Measurements from ENCODE around the gene MAP7D1. TPM values are rescaled to one million over a fixed set of nuclear protein-coding genes. Genes with fewer than 3 reads are reported as not detected.
"Not testable (repeated sequence)": the region's sequence is repeated elsewhere in the genome, so short reads cannot be mapped to it uniquely, and the experiment has no call there.

The MAP7D1 gene
- total RNA-seq, 6 experiments from 2014 or later, result 202 to 234 (median 210) TPM

DNA sequence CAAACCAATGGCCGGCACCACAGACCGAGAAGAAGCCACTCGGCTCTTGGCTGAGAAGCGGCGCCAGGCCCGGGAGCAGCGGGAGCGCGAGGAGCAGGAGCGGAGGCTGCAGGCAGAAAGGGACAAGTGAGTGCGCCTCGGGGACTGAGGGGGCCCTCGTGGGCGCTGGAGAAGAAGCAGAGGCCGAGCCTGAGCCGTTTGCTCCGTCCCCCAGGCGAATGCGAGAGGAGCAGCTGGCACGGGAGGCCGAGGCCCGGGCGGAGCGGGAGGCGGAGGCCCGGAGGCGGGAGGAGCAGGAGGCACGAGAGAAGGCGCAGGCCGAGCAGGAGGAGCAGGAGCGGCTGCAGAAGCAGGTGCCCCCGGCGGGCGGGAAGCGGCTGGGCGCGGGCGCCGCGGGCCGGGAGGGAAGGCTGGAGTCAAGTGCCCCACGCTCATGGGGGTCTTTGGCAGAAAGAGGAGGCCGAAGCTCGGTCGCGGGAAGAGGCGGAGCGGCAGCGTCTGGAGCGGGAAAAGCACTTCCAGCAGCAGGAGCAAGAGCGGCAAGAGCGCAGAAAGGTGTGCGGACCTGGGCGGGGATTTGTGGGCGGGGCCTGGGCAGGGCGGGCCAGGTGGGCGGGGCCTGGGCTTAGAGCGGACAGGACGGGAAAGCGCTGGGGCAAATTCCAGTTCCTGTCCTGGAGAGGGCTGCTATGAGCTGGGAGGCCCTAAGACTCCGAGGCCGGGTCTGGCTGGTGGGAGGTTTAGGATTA is 22.7 kb downstream of the MAP7D1 start:
- Mint-ChIP-seq H3K36me3 (ENCODE audit: low read depth) (peaks cover 19% of the 10 kb centered on the region), H3K27me3 (ENCODE audit: insufficient read depth) (peaks cover 6% of the 10 kb centered on the region), H3K4me3 (no peak overlapping the region), H3K4me1 (ENCODE audit: low read depth) (peaks cover 8% of the 10 kb centered on the region), H3K27ac (no peak overlapping the region), H3K9me3 (no peaks in the 10 kb centered on the region)
- no peak for DNase-seq
- TF ChIP-seq, protein P1, sequence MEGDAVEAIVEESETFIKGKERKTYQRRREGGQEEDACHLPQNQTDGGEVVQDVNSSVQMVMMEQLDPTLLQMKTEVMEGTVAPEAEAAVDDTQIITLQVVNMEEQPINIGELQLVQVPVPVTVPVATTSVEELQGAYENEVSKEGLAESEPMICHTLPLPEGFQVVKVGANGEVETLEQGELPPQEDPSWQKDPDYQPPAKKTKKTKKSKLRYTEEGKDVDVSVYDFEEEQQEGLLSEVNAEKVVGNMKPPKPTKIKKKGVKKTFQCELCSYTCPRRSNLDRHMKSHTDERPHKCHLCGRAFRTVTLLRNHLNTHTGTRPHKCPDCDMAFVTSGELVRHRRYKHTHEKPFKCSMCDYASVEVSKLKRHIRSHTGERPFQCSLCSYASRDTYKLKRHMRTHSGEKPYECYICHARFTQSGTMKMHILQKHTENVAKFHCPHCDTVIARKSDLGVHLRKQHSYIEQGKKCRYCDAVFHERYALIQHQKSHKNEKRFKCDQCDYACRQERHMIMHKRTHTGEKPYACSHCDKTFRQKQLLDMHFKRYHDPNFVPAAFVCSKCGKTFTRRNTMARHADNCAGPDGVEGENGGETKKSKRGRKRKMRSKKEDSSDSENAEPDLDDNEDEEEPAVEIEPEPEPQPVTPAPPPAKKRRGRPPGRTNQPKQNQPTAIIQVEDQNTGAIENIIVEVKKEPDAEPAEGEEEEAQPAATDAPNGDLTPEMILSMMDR (IDR thresholded peaks at IDR 0.05), result no peak

DNA sequence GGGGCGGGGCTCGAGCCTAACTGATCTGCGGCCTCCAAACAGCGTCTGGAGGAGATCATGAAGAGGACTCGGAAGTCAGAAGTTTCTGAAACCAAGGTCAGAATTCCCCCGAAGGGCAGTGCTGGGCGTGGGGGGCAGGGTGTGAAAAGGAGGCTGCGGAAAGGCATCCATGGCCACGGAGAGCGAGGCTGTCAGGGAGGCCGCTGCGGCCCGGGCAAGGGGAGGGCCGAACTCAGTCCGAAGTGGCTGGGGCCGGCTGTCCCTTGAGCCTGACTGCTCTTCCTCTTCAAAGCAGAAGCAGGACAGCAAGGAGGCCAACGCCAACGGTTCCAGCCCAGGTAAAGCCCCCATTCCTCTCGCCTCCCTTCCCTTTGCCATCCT is 23.2 kb downstream of the MAP7D1 start:
- Mint-ChIP-seq H3K27me3 (ENCODE audit: insufficient read depth) (peaks cover 6% of the 10 kb centered on the region), H3K36me3 (ENCODE audit: low read depth) (peaks cover 14% of the 10 kb centered on the region), H3K4me3 (no peak overlapping the region), H3K9me3 (no peaks in the 10 kb centered on the region), H3K27ac (no peak overlapping the region), H3K4me1 (ENCODE audit: low read depth) (peaks cover 3% of the 10 kb centered on the region)
- DNase-seq, result no peak
- TF ChIP-seq, protein P1 (IDR thresholded peaks at IDR 0.05), result no peak

DNA sequence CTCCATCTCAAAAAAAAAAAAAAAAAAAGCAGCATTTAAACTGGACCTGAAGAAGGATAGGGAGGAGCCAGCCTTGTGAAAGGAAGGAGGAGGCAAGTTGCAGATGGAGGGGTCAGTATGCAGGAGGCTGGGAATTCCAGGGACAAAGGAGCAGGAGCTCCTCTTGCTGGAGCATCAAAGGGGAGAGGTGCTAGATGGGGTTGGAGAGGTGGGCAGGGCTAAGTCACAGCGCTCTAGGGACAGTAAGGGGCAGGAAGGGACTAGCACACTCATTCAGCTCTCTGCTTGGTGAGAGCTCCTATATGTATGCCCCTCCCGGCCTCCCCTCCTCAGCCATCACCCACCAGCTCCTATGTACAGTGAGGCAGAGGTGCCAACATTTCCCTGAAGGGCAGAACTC is 26.8 kb downstream of the MAP7D1 start:
- no peak overlapping the region for H3K4me3 Mint-ChIP-seq
- peaks cover 10% of the 10 kb centered on the region for H3K4me1 Mint-ChIP-seq (ENCODE audit: low read depth)
- no peaks in the 10 kb centered on the region for H3K9me3 Mint-ChIP-seq

DNA sequence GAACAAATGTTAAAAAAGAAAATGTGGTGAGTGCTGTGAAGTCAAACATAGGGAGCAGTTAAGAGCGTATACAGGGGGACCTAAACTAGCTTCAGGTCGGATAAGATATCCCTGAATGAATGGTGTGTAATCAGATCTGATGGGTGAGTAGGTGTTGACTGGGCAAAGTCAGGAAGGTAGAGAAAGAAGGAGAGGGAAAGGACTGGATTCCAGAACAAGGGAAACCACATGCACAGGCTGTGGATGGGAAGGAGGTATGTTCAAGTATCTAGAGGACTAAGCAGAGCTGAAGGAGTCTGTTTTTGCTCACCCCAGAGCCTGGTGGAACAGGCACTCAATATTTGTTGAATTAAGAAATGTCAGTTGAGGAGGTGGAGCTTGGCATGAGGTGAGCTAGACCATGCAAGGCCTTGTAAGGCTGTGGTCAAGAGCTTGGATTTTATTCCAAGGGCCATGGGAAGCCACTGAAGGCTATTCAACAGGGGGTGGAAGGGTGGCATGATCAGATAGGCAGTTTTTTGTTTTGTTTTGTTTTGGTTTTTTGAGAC is 27.4 kb downstream of the MAP7D1 start:
- Mint-ChIP-seq H3K4me1 (ENCODE audit: low read depth) (peaks cover 17% of the 10 kb centered on the region), H3K9me3 (no peaks in the 10 kb centered on the region), H3K4me3 (no peak overlapping the region), H3K36me3 (ENCODE audit: low read depth) (peaks cover 12% of the 10 kb centered on the region), H3K27ac (peak overlapping the region; percentile 45), H3K27me3 (ENCODE audit: insufficient read depth) (peaks cover 7% of the 10 kb centered on the region)
- no peak for DNase-seq
- TF ChIP-seq, protein P1 (IDR thresholded peaks at IDR 0.05), result no peak

More for the DNA sequence above, 26.8 kb downstream of the MAP7D1 start:
- TF ChIP-seq, protein P1 (IDR thresholded peaks at IDR 0.05), result no peak
- DNase-seq, result no peak
- Mint-ChIP-seq H3K27ac (peak overlapping the region; percentile 45), H3K36me3 (ENCODE audit: low read depth) (peaks cover 12% of the 10 kb centered on the region), H3K27me3 (ENCODE audit: insufficient read depth) (peaks cover 7% of the 10 kb centered on the region)

DNA sequence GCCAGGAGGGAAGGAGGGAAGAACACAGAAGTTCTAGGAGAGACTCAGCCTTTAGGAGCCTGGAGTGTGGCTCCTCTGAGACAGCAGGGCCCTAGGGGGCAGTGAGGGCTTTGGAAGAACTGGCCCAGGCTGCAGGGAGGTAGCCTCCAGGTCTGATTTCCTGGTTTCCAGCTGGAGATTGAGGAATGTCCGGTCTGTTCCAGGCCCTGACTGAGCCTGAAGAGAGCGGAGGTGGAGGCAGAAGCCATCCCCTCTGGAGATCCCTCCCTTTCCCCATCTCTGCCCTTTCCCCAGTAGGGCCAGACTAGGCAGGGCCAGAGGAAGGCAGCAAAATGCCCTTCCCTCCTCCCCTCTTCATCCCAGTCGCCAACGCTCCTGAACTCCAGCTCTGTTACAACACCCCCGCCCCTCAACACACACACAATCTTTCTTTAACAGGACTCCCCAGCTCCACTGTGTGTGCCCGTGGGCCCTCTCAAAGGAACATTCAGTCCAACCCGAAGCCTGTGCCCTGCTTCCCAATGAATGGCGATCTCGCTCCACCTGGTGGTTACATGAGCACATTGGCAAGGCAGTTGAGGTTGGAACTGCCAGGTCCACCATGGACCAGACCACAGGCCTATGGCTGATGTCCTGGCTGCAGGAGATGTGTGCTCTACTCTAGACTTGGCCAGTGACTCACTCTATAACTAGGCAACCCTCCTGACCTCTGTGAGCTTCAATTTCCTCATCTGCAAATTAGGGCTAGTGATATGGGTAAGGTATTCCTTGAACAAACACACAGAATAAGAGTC is 32.0 kb downstream of the MAP7D1 start:
- Mint-ChIP-seq H3K9me3 (no peaks in the 10 kb centered on the region), H3K4me3 (peak overlapping the region; percentile 15), H3K27me3 (ENCODE audit: insufficient read depth) (peaks cover 6% of the 10 kb centered on the region), H3K27ac (peak overlapping the region; percentile 90), H3K4me1 (ENCODE audit: low read depth) (peaks cover 19% of the 10 kb centered on the region), H3K36me3 (ENCODE audit: low read depth) (peaks cover 6% of the 10 kb centered on the region)
- TF ChIP-seq, protein P1 (IDR thresholded peaks at IDR 0.05), result peak; percentile 91
- DNase-seq, result peak; percentile 92

DNA sequence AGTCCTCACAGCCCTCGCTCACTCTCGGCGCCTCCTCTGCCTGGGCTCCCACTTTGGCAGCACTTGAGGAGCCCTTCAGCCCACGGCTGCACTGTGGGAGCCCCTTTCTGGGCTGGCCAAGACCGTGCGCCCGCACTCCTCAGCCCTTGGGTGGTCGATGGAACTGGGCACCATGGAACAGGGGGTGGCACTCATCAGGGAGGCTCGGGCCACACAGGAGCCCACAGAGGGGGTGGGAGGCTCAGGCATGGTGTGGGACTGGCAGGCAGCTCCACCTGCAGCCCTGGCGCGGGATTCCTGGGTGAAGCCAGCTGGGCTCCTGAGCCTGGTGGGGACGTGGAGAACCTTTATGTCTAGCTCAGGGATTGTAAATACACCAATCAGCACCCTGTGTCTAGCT is 40.8 kb downstream of the MAP7D1 start:
- not testable (repeated sequence) for H3K9me3 Mint-ChIP-seq; DNase-seq; H3K27me3 Mint-ChIP-seq (ENCODE audit: insufficient read depth); H3K4me1 Mint-ChIP-seq (ENCODE audit: low read depth); H3K27ac Mint-ChIP-seq; H3K36me3 Mint-ChIP-seq (ENCODE audit: low read depth); H3K4me3 Mint-ChIP-seq
